Stimulated activated memory B cell treated with anti-CD40 and anti-IgM and Interleukin-4, amounts not matched to agents 10 μg/mL and 1 μg/mL and 100 μg/mL, for 72 hours (primary cell): ENCODE results near the gene SCAF8.

Source experiments
- ATAC-seq: fragments of 150-1000 bp; cut with Tn5 transposase; 2 replicates; pipeline ENCODE4 v1.10.0; 2021
- H3K27ac Mint-ChIP-seq: one replicate; pipeline ENCODE4 v1.8.0; 2022; ENCODE audit warnings: mild to moderate bottlenecking, mixed read lengths
- H3K27me3 Mint-ChIP-seq: one replicate; pipeline ENCODE4 v1.8.0; 2022; ENCODE audit warnings: mixed read lengths
- H3K36me3 Mint-ChIP-seq: one replicate; pipeline ENCODE4 v1.8.0; 2022; ENCODE audit warnings: mixed read lengths
- H3K4me1 Mint-ChIP-seq: one replicate; pipeline ENCODE4 v1.8.0; 2022; ENCODE audit warnings: mixed read lengths
- H3K4me3 Mint-ChIP-seq: one replicate; pipeline ENCODE4 v1.8.0; 2022; ENCODE audit warnings: mild to moderate bottlenecking, moderate library complexity, mixed read lengths
- H3K9me3 Mint-ChIP-seq: one replicate; pipeline ENCODE4 v1.8.0; 2022; ENCODE audit warnings: mixed read lengths

Gene SCAF8

DNA sequence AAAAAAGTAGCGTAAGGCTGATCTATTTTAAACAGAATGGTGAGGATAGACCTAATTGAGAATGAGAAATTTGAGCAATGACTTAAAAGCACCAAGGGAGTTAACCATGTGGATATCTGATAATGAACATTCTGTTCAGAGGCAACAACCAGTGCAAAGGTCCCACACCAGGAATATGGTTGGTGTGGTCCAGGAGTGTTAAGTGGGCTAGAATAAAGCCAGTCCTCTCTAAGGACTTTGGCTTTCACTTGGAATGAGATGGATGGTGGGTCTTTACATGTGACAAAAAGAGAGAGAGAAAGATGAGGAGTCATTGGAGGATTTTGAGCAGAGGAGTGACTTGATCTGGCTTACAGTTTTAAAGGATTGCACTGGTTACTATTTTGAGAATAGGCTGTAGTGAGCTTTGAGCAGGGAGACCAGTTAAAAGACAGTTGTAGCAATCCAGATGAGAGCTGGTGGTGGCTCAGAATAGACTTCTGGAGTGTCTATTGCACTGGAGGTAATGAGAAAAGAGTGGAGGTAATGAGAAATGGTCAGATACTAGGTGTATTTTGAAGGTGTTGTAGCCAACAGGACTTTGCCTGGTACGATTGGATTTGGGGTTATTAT, 89.8 kb downstream of the SCAF8 start:
- Mint-ChIP-seq H3K4me3 (no peak overlapping the region), H3K36me3 (peaks cover 66% of the 10 kb centered on the region), H3K9me3 (no peaks in the 10 kb centered on the region), H3K27me3 (no peaks in the 10 kb centered on the region), H3K27ac (no peak overlapping the region), H3K4me1 (peaks cover 8% of the 10 kb centered on the region)
- no peak for ATAC-seq

DNA sequence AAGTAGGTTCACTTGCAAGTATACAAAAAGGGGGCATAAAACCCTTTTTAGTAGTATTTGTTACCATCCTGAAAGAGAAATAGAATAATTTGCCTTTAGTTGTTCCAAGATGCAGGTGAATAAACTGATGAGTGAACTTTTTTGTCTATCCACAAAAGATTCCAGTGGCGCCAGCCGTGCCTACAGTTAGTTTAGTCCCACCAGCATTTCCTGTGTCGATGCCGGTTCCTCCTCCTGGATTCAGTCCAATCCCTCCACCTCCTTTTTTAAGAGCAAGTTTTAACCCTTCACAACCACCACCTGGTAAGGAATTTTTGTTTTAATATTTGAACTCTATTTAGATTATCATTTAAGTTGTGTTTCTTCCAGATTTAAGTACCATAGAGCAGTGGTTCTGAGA, 90.9 kb downstream of the SCAF8 start:
- no peak for ATAC-seq
- Mint-ChIP-seq H3K4me1 (peaks cover 11% of the 10 kb centered on the region), H3K27me3 (no peaks in the 10 kb centered on the region), H3K4me3 (no peak overlapping the region), H3K36me3 (peaks cover 61% of the 10 kb centered on the region), H3K9me3 (no peaks in the 10 kb centered on the region), H3K27ac (no peak overlapping the region)

DNA sequence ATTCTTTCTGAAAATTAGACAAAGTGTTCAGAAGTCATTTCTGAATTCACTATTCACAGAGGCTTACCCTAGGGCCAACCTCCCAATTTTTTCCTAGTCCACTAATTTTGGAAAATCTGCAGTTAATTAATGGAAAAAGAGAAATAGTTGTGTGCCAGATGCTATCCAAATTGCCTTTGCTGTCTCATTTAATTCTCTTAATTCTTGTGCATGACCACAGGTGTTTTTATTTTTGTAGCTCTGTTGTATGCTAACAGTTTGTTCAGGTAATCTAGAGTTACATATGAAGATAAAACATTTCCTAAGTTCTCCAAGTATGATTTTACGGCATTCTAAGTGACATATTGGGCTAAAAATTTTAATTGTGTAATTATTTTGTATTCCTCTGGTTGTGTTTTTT, 96.8 kb downstream of the SCAF8 start:
- Mint-ChIP-seq H3K27me3 (no peaks in the 10 kb centered on the region), H3K4me1 (peaks cover 5% of the 10 kb centered on the region), H3K27ac (no peak overlapping the region), H3K4me3 (no peak overlapping the region), H3K36me3 (peaks cover 39% of the 10 kb centered on the region), H3K9me3 (no peaks in the 10 kb centered on the region)
- ATAC-seq = no peak

DNA sequence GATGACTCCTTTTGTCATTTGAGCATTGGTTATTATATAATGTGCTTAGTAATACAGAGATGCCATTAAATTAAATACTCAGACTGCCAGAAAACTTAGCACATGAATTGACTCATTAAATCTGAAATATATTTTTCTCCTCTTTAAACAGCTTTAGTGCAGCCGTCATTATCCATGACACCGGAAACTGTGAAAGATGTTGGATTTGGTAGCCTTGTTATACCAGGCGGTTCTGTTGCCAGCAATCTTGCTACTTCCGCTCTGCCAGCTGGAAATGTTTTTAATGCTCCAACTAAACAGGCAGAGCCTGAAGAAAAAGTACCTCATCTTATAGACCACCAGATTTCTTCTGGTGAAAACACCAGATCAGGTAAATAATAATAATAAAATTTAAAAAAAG, 97.6 kb downstream of the SCAF8 start:
- Mint-ChIP-seq H3K9me3 (no peaks in the 10 kb centered on the region), H3K4me1 (peaks cover 5% of the 10 kb centered on the region), H3K36me3 (peaks cover 39% of the 10 kb centered on the region), H3K4me3 (no peak overlapping the region), H3K27ac (no peak overlapping the region), H3K27me3 (no peaks in the 10 kb centered on the region)
- no peak for ATAC-seq

DNA sequence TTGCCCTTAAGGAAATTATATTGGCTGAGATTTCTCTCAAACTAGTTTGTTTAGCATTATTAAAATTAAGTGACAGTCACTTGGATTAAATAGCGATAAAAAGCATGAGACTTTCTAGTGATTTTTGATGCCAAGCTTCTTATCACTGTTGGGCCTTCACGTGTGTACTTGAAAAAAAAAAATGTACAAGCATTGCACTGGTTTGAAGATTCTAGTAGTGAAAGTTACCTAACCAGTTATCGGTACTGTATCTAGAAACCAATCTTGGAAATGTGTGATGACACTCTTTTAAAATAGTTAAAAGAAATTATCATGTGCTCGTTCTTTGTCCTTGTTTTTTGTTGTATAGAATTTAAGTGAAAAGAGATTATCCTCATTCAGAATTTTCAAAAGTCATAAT, 102.1 kb downstream of the SCAF8 start:
- Mint-ChIP-seq H3K27ac (no peak overlapping the region), H3K4me3 (no peak overlapping the region), H3K9me3 (no peaks in the 10 kb centered on the region), H3K36me3 (peaks cover 23% of the 10 kb centered on the region), H3K27me3 (no peaks in the 10 kb centered on the region), H3K4me1 (peaks cover 18% of the 10 kb centered on the region)
- ATAC-seq = no peak

DNA sequence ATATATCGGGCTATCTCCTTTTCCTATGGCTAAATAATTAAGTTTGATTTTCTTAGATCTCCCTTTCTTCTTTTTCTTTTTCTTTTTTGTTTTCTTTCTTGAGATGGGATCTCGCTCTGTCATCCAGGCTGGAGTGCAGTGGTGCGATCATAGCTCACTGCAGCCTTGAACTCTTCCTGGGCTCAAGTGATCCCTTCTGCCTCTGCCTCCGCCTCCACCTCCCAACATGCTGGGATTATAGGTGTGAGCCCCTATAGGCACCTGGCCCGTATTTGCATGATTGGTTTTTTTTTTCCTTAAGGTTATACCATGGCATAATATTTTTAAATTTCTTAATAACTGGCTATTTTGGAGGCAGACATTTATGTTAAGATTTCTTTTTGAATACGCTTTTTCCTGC, 106.3 kb downstream of the SCAF8 start:
- Mint-ChIP-seq H3K4me1 (peaks cover 29% of the 10 kb centered on the region), H3K9me3 (no peaks in the 10 kb centered on the region), H3K36me3 (peaks cover 13% of the 10 kb centered on the region), H3K4me3 (no peak overlapping the region), H3K27me3 (no peaks in the 10 kb centered on the region), H3K27ac (no peak overlapping the region)
- no peak for ATAC-seq

DNA sequence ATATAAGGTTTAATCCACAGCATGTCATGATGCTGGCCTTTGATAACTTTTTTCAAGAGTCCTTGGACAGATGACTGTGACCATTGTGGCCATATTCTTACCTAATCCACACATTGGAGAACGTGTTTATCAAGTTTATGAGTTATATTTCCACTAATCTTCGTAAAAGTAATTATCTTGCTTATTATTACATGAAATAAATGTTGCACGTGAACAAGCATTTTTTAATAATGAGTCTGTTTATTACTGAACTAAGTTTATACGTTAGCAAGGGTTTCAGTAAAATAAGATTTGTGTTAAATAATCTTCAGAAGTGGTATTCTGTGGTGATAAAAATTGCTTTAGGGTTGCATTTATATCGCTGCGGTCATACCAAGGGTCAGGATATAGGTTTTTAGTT, 107.1 kb downstream of the SCAF8 start:
- no peak overlapping the region for H3K4me3 Mint-ChIP-seq

DNA sequence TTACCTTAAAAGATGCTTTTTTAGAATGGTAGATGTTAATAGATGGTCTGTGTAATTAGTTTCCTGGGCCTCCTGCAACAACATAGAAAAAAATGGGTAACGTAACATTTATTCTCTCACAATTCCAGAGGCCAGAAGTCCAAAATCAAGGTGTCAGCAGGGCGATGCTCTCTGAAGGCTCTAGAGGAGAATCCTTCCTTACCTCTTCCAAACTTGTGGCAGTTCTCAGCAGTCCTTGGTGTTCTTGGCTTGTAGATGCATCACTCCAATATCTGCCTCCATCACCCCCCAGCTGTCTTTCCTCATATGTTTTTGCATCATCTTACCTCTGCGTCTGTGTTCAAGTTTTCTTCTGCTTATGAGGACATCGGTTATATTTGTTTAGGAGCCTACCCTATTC, 107.9 kb downstream of the SCAF8 start:
- H3K27ac Mint-ChIP-seq = no peak overlapping the region
- peaks cover 13% of the 10 kb centered on the region for H3K36me3 Mint-ChIP-seq
- H3K4me3 Mint-ChIP-seq = no peak overlapping the region
- peaks cover 29% of the 10 kb centered on the region for H3K4me1 Mint-ChIP-seq
- no peak for ATAC-seq
- no peaks in the 10 kb centered on the region for H3K9me3 Mint-ChIP-seq
- H3K27me3 Mint-ChIP-seq = no peaks in the 10 kb centered on the region

More for the DNA sequence above, 107.1 kb downstream of the SCAF8 start:
- Mint-ChIP-seq H3K27ac (no peak overlapping the region), H3K9me3 (no peaks in the 10 kb centered on the region), H3K4me1 (peaks cover 29% of the 10 kb centered on the region), H3K27me3 (no peaks in the 10 kb centered on the region), H3K36me3 (peaks cover 13% of the 10 kb centered on the region)
- ATAC-seq = no peak

DNA sequence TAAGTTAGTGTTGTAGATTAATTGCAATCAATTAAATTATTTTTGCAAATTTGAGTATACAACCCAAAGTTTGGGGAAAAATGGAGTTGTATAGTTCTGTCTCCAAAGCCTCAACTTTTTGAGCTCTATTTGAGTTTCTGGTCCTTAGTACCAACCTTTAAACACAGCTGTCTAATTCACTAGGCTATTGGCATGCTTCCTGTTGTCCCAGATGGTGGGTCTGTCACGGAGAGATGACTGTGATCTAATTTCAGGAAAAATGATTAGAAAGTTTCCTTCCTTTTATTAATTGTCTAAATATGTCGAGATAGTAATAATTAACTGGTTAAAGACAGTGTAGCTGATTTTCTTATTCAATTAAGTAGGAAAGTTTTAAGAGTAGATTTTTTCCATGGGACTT, 109.6 kb downstream of the SCAF8 start:
- H3K4me1 Mint-ChIP-seq = peaks cover 26% of the 10 kb centered on the region
- H3K36me3 Mint-ChIP-seq = peaks cover 13% of the 10 kb centered on the region
- H3K27ac Mint-ChIP-seq = no peak overlapping the region
- H3K9me3 Mint-ChIP-seq = no peaks in the 10 kb centered on the region
- H3K27me3 Mint-ChIP-seq = no peaks in the 10 kb centered on the region
- no peak overlapping the region for H3K4me3 Mint-ChIP-seq
- ATAC-seq = no peak

DNA sequence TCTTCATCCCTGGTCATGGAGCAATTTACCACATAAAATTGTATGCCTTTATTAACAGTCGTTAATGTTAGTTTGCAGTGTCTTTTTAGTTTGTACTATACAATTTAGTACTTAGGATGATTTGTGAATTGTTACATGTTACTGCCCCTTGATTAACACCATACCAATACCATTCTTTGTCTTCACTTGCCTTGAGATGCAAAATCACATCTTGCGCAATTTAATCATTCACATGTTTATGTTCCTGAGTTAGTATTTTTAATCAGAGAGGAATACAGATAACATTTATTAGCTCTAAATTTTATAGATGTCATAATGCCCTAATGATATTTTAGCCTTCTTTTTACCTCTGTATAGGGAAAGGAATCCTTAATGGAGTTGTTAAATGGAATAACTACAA, 114.1 kb downstream of the SCAF8 start:
- no peaks in the 10 kb centered on the region for H3K27me3 Mint-ChIP-seq
- peaks cover 17% of the 10 kb centered on the region for H3K4me1 Mint-ChIP-seq
- ATAC-seq = no peak
- no peaks in the 10 kb centered on the region for H3K9me3 Mint-ChIP-seq
- H3K27ac Mint-ChIP-seq = no peak overlapping the region
- H3K36me3 Mint-ChIP-seq = peaks cover 14% of the 10 kb centered on the region
- no peak overlapping the region for H3K4me3 Mint-ChIP-seq

DNA sequence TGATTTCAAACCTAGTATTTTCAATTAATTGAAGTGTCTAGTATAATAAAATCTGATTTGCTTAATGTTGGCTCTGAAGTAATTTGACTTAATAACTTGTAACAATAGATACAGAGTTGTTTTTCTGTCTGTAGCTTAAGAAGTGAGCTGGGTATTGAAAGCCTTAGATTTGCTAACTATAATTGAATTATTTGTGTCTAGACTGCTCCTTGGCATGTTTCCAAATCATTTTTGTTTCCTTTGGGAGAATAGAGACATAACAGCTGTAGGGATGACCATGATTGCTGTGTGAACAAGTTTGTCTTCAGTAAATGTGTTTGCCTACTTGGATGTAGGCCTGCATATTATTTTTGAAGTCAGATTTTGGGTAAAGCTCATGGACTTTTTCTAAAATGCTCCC, 115.4 kb downstream of the SCAF8 start:
- H3K27ac Mint-ChIP-seq = no peak overlapping the region
- peaks cover 15% of the 10 kb centered on the region for H3K4me1 Mint-ChIP-seq
- peaks cover 23% of the 10 kb centered on the region for H3K36me3 Mint-ChIP-seq
- no peaks in the 10 kb centered on the region for H3K9me3 Mint-ChIP-seq
- H3K27me3 Mint-ChIP-seq = no peaks in the 10 kb centered on the region
- H3K4me3 Mint-ChIP-seq = no peak overlapping the region
- ATAC-seq = no peak

DNA sequence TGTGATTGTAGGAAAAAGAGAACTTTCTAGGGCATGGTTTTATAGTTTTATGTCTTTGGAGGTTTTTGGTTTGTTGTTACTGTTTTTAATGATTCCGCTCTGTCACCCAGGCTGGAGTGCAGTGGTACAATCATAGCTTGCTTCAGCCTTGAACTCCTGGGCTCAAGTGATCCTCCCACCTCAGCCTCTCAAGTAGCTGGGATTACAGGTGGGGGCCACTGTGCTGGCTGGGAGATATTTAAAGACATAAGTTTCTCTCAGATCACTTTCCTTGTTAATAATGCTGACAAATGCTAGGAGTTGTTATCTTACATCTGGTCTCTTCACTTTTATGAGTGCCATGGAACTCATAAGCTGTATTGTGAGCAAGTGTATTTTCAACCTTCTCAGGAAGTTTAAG, 116.3 kb downstream of the SCAF8 start:
- no peak for ATAC-seq
- Mint-ChIP-seq H3K36me3 (peaks cover 23% of the 10 kb centered on the region), H3K27me3 (no peaks in the 10 kb centered on the region), H3K4me3 (no peak overlapping the region), H3K27ac (no peak overlapping the region), H3K9me3 (no peaks in the 10 kb centered on the region), H3K4me1 (peaks cover 12% of the 10 kb centered on the region)

DNA sequence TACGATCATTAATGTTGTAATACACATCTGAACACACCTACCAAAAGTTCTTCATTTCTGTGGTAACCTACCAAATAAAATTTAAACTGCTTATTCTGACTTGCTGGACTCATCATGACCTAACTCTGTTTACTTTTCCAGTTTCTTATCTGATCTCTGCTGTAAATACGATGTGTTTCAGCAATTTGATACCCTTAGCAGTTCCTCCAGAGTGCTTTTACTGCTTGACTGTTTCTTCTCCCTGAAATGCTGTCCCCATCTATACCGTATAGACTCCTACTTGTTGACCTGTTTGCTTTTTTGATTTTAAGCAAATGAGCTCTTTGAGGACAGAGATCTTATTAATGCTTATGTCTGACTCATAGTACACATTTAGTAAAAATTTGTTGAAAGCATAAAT, 119.5 kb downstream of the SCAF8 start:
- Mint-ChIP-seq H3K4me1 (peaks cover 12% of the 10 kb centered on the region), H3K4me3 (no peak overlapping the region), H3K36me3 (peaks cover 34% of the 10 kb centered on the region), H3K27me3 (no peaks in the 10 kb centered on the region), H3K27ac (no peak overlapping the region), H3K9me3 (no peaks in the 10 kb centered on the region)
- no peak for ATAC-seq

DNA sequence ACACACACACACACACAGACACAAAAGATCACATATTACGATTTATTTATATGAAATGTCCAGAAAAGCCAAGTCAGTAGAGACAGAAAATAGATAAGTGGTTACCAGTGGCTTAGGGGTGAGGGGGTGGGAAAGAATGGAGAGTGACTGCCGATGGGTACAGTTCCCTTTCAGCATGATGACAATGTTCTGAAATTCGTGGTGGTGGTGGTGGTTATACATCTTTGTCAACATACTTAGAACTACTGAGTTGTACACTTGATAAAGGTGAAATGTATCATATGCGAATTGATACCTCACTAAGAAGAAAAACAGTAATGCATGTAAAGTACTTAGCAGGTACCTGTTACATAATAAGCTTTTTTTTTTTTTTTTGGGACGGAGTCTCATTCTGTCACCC, 124.3 kb downstream of the SCAF8 start:
- no peaks in the 10 kb centered on the region for H3K27me3 Mint-ChIP-seq
- H3K4me3 Mint-ChIP-seq = no peak overlapping the region
- no peak overlapping the region for H3K27ac Mint-ChIP-seq
- no peaks in the 10 kb centered on the region for H3K9me3 Mint-ChIP-seq
- no peak for ATAC-seq
- H3K4me1 Mint-ChIP-seq = no peaks in the 10 kb centered on the region
- peaks cover 27% of the 10 kb centered on the region for H3K36me3 Mint-ChIP-seq

DNA sequence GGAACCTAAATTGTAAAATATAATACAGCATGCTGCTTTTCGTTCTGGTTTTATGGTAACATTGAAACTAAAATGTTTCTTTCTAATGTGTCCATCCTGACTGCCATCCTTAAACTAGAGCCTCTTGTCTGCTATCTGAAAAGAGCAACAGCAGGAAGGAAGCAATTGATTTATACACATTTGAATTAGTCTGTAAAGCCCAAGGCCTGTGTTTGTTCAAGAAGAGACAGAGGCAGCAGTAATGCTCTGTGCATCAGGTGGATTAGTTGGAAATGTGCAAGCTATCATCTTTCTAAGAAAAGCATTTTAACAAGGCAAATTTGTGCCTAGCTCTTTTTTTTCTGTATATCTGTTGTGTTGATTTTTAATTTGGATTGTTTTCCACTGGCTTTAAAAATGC, 128.6 kb downstream of the SCAF8 start:
- H3K9me3 Mint-ChIP-seq = no peaks in the 10 kb centered on the region
- no peak for ATAC-seq
- no peak overlapping the region for H3K4me3 Mint-ChIP-seq
- no peaks in the 10 kb centered on the region for H3K27me3 Mint-ChIP-seq
- peaks cover 24% of the 10 kb centered on the region for H3K36me3 Mint-ChIP-seq
- H3K27ac Mint-ChIP-seq = no peak overlapping the region
- no peaks in the 10 kb centered on the region for H3K4me1 Mint-ChIP-seq

DNA sequence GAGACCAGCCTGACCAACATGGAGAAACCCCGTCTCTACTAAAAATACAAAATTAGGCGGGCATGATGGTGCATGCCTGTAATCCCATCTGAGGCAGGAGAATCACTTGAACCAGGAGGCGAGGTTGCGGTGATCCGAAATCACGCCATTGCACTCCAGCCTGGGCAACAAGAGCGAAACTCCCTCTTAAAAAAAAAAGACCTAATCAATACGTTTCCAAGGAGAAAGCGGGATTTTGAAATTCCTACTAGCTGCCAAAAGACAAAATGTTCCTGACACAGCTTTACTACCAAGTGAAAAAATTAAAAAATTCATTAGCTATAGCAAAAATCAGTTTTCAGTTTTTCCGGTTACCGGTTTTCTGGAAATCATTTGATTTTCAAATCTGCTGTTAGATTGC, 129.3 kb downstream of the SCAF8 start:
- no peak overlapping the region for H3K27ac Mint-ChIP-seq
- ATAC-seq = no peak
- no peaks in the 10 kb centered on the region for H3K9me3 Mint-ChIP-seq
- H3K27me3 Mint-ChIP-seq = no peaks in the 10 kb centered on the region
- no peaks in the 10 kb centered on the region for H3K4me1 Mint-ChIP-seq
- H3K36me3 Mint-ChIP-seq = peaks cover 19% of the 10 kb centered on the region
- H3K4me3 Mint-ChIP-seq = no peak overlapping the region

DNA sequence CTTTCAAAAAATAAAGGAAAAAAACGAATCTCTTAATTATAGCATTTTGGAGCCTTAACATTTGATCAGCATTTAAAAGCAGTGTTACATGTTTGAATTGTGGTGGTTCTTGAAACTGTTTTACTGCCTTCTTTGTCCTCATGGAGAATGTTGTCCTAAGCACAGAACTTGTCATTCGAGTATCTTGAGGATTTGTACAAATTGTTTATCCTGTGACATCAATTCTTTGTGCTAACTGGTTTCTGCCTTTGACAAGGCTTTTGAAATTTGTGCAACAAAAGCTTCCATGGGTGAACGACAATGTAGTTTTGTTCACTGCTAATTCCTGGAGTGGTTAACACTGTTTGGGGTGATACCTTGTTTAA, 130.8 kb downstream of the SCAF8 start:
- Mint-ChIP-seq H3K4me3 (no peak overlapping the region), H3K4me1 (no peaks in the 10 kb centered on the region), H3K9me3 (no peaks in the 10 kb centered on the region), H3K36me3 (peaks cover 17% of the 10 kb centered on the region), H3K27me3 (no peaks in the 10 kb centered on the region), H3K27ac (no peak overlapping the region)
- no peak for ATAC-seq
